Muscle layer of duodenum (tissue), 2 donors: ENCODE data around the gene VEZT.
"Not testable (repeated sequence)": the region's sequence is repeated elsewhere in the genome, so short reads cannot be mapped to it uniquely, and the experiment has no call there.

ENCODE experiments used
- H3K27ac ChIP-seq: one replicate; pipeline ENCODE4 v1.7.0; 2013; ENCODE audit warnings: mild to moderate bottlenecking, low read length
- H3K27me3 ChIP-seq: one replicate; pipeline ENCODE4 v1.7.0; 2013; ENCODE audit warnings: low read depth, mild to moderate bottlenecking, control low read depth, low read length
- H3K36me3 ChIP-seq, 2 donors: one replicate each; pipeline ENCODE4 v1.7.0; 2013; ENCODE audit warnings: low read length in 2 of 2, control low read depth in 1 of 2, mild to moderate bottlenecking in 1 of 2; ENCODE audit not compliant: insufficient read depth in 2 of 2, control insufficient read depth in 1 of 2
- H3K4me1 ChIP-seq, 2 donors: one replicate each; pipeline ENCODE4 v1.7.0; 2013; ENCODE audit warnings: low read length in 2 of 2, mild to moderate bottlenecking in 2 of 2, control low read depth in 1 of 2, moderate library complexity in 1 of 2; ENCODE audit not compliant: insufficient read depth in 2 of 2, control insufficient read depth in 1 of 2
- H3K4me3 ChIP-seq, 2 donors: one replicate each; pipeline ENCODE4 v1.7.0; 2013; ENCODE audit warnings: low read length in 2 of 2, low read depth in 1 of 2, mild to moderate bottlenecking in 1 of 2
- H3K9me3 ChIP-seq, 2 donors: one replicate each; pipeline ENCODE4 v1.7.0; 2013; ENCODE audit warnings: low read length in 2 of 2, control low read depth in 1 of 2, mild to moderate bottlenecking in 1 of 2; ENCODE audit not compliant: control insufficient read depth in 1 of 2
- donor health status: healthy.

The VEZT gene

DNA sequence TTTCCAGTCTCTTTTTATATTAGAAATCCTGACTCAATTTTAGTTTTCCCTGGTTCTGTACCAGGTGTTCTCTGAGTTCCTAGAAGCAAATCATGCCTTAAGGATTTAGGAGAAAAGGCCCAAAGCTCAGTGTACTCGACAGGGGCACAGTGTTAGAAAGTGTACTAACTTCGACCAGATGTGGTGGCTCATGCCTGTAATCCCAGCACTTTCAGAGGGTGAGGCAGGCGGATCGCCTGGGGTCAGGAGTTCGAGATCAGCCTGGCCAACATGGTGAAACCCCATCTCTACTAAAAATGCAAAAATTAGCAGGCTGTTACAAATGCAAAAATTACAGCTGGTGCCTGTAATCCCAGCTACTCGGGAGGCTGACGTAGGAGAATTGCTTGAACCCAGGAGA, 12.0 kb downstream of the VEZT start:
- Histone ChIP-seq H3K27me3 (no peaks in the 10 kb centered on the region), H3K36me3 (peaks cover 5 to 7% of the 10 kb centered on the region in 2 donors), H3K9me3 (no peaks in the 10 kb centered on the region), H3K27ac (no peak overlapping the region), H3K4me3 (no peak overlapping the region), H3K4me1 (peaks cover 9 to 27% of the 10 kb centered on the region in 2 donors)

DNA sequence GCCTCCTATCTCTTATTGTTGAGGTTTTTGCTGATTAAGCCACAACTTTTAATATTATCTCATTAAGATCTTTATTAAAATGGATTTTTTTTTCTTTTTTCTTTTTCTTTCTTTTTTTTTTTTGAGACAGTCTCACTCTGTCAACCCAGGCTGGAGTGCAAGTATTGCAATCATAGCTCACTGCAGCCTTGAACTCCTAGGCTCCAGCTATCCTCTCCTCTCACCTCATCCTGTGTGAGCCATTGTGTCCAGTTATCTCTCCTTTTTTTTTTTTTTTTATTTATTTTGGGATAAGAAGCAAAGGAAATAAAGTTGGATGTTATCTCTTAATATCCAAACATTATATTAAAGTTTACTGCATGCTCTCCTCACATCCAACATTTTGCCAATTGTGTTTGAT, 12.7 kb downstream of the VEZT start:
- Histone ChIP-seq H3K4me1 (peaks cover 9 to 27% of the 10 kb centered on the region in 2 donors), H3K36me3 (peaks cover 0 to under 1% of the 10 kb centered on the region in 2 donors), H3K27ac (no peak overlapping the region), H3K9me3 (no peaks in the 10 kb centered on the region), H3K27me3 (no peaks in the 10 kb centered on the region), H3K4me3 (no peak overlapping the region)

DNA sequence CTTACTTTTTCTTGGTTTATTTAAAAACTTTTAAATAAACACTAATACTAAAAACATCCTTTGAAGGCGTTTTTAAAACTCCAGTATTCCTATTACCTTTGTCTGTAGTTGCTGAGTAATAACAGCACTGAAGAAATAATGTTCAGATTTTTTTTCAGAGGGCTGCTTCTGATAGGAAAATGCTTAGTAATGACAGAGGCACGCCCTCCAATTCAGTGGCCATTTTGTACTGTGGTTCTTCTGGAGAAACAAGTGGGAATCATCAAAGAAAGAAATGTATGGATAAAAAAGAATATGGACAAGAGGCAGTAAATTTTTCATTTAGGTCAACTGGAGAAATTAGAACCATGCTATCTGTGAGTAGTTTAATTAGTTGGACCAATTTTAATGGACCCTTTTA, 13.6 kb downstream of the VEZT start:
- no peak overlapping the region for H3K27ac ChIP-seq
- peaks cover 9 to 27% of the 10 kb centered on the region in 2 donors for H3K4me1 ChIP-seq
- no peaks in the 10 kb centered on the region for H3K9me3 ChIP-seq
- no peak overlapping the region for H3K4me3 ChIP-seq
- H3K27me3 ChIP-seq: no peaks in the 10 kb centered on the region
- H3K36me3 ChIP-seq: no peaks in the 10 kb centered on the region

GRCh38 chr12:95234187-95234586, 16.6 kb downstream of the VEZT start:
- H3K27ac ChIP-seq, H3K4me3 ChIP-seq, H3K27me3 ChIP-seq, H3K36me3 ChIP-seq, H3K9me3 ChIP-seq: not testable (repeated sequence)
- peaks cover 9 to 27% of the 10 kb centered on the region in 2 donors for H3K4me1 ChIP-seq

DNA sequence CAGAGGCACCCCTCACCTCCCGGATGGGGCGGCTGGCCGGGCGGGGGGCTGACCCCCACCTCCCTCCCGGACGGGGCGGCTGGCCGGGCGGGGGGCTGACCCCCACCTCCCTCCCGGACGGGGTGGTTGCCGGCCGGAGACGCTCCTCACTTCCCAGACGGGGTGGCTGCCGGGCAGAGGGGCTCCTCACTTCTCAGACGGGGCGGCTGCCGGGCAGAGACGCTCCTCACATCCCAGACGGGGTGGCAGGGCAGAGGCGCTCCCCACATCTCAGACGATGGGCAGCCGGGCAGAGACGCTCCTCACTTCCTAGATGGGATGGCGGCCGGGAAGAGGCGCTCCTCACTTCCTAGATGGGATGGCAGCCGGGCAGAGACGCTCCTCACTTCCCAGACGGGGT, 18.0 kb downstream of the VEZT start:
- H3K36me3 ChIP-seq, H3K9me3 ChIP-seq, H3K27me3 ChIP-seq, H3K4me3 ChIP-seq, H3K27ac ChIP-seq: not testable (repeated sequence)
- peaks cover 8 to 24% of the 10 kb centered on the region in 2 donors for H3K4me1 ChIP-seq

DNA sequence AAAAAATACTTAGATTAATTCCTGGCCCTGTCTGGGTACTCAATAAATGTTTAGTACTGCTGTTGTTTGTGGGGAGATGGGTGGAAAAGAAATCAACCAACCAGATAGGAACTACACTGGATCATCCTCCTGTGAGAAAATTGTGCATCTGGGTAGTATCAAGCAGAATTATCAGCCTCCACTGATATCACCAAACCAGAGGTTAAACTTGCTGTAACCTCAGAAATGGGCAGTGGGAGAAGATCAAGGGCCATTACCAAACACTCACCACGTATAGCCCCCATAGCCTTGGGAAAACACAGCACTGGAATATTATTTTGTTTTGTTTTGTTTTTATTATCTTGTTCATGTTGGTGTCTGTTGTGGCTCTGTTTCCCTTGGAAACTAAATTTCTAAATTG, 19.7 kb downstream of the VEZT start:
- Histone ChIP-seq H3K4me1 (peaks cover 0 to 17% of the 10 kb centered on the region in 2 donors), H3K27me3 (no peaks in the 10 kb centered on the region), H3K9me3 (no peaks in the 10 kb centered on the region), H3K4me3 (no peak overlapping the region), H3K27ac (no peak overlapping the region), H3K36me3 (no peaks in the 10 kb centered on the region)

DNA sequence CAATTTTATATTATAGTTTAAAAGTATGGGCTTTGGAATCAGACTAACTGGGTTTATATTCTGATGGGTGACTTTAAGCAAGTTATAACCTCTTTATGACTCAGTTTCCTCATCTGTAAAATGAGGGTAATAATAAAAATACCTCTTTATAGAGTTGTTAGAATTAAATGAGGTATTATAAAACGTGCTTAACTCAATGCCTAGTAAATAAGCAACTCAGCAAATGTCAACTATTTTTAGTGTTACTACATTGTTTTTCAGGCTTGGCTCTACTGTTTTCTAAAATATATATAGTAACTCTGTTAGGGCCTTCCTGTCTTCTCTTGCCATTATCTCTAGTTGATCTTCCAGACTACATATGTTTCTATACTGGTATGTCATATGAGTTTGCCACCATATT, 20.5 kb downstream of the VEZT start:
- H3K9me3 ChIP-seq: no peaks in the 10 kb centered on the region
- H3K4me1 ChIP-seq: peaks cover 0 to 14% of the 10 kb centered on the region in 2 donors
- no peak overlapping the region for H3K27ac ChIP-seq

GRCh38 chr12:95239216-95239615, 21.6 kb downstream of the VEZT start:
- H3K27me3 ChIP-seq: no peaks in the 10 kb centered on the region
- no peak overlapping the region for H3K27ac ChIP-seq

More for the DNA sequence above, 20.5 kb downstream of the VEZT start:
- no peaks in the 10 kb centered on the region for H3K27me3 ChIP-seq
- no peak overlapping the region for H3K4me3 ChIP-seq
- H3K36me3 ChIP-seq: no peaks in the 10 kb centered on the region

DNA sequence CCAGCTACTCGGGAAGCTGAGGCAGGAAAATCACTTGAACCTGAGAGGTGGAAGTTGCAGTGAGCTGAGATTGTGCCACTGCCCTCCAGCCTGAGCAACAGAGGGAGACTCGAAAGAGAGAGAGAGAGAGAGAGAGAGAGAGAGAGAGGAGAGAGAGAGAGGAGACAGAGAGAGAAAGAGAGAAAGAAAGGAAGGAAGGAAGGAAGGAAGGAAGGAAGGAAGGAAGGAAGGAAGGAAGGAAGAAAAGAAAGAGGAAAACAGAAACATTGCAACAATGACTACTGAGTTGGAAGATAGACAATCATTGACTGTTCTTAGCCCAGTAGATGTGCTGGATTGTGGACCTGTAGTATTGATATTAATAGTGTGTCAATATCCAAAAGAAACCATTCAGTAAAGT, 22.2 kb downstream of the VEZT start:
- not testable (repeated sequence) for H3K9me3 ChIP-seq, H3K27ac ChIP-seq, H3K27me3 ChIP-seq, H3K36me3 ChIP-seq, H3K4me3 ChIP-seq
- peaks cover 0 to 14% of the 10 kb centered on the region in 2 donors for H3K4me1 ChIP-seq

More at GRCh38 chr12:95239216-95239615, 21.6 kb downstream of the VEZT start:
- no peaks in the 10 kb centered on the region for H3K36me3 ChIP-seq
- H3K4me1 ChIP-seq: peaks cover 0 to 14% of the 10 kb centered on the region in 2 donors
- H3K4me3 ChIP-seq: no peak overlapping the region
- H3K9me3 ChIP-seq: no peaks in the 10 kb centered on the region

- H3K27me3 ChIP-seq: no peaks in the 10 kb centered on the region
- no peak overlapping the region for H3K4me3 ChIP-seq
- no peaks in the 10 kb centered on the region for H3K36me3 ChIP-seq
- H3K27ac ChIP-seq: no peak overlapping the region
- no peaks in the 10 kb centered on the region for H3K9me3 ChIP-seq
- H3K4me1 ChIP-seq: peaks cover 0 to 14% of the 10 kb centered on the region in 2 donors
These were observed 22.9 kb downstream of the VEZT start for GRCh38 chr12:95240556-95240955.

DNA sequence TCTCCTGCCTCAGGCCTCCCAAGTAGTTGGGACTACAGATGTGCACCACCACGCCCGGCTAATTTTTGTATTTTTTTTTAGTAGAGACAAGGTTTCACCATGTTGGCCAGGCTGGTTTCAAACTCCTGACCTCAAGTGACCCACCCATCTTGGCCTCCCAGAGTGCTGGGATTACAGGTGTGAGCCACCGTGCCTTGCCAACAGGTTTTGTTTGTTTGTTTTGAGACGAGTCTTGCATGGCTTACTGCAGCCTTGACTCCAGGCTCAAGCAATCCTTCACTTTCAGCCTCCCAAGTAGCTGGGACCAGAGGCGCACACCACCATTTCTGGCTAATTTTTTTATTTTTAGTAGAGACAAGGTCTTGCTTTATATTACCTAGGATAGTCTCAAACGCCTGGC, 23.5 kb downstream of the VEZT start:
- not testable (repeated sequence) for H3K27ac ChIP-seq, H3K9me3 ChIP-seq

GRCh38 chr12:95241761-95242506, 24.3 kb downstream of the VEZT start:
- Histone ChIP-seq H3K36me3 (no peaks in the 10 kb centered on the region), H3K27me3 (no peaks in the 10 kb centered on the region), H3K9me3 (no peaks in the 10 kb centered on the region), H3K4me1 (peaks cover 0 to 25% of the 10 kb centered on the region in 2 donors), H3K4me3 (no peak overlapping the region), H3K27ac (no peak overlapping the region)

More for the DNA sequence above, 23.5 kb downstream of the VEZT start:
- H3K27me3 ChIP-seq, H3K36me3 ChIP-seq, H3K4me3 ChIP-seq: not testable (repeated sequence)
- peaks cover 0 to 17% of the 10 kb centered on the region in 2 donors for H3K4me1 ChIP-seq
